Stimulated activated CD4-positive, alpha-beta T cell treated with anti-CD3 and anti-CD28 coated beads, Interleukin-4, amount 100 ng/mL, for 1 hour (primary cell): ENCODE measurements around the gene PLLP.

Experiments used
- DNase-seq: peaks from one replicate; pipeline ENCODE4 v3.0.0-alpha.2; 2020

PLLP gene

DNA sequence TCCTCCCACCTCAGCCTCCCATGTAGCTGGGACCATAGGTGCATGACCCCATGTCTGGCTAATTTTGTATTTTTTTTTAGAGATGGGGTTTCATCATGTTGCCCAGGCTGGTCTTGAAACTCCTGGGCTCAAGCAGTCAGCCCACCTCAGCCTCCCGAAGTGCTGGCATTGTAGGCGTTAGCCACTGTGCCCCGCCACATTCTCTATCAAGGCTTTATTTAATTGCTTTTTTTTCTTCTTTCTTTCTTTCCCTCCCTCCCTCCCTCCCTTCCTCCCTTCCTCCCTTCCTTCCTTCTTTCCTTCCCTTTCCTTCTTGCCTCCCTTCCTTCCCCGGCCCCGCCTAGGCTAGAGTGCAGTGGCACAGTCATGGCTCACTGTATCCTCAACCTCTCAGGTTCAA, 74.7 kb downstream of the PLLP start:
- DNase-seq = no peak

DNA sequence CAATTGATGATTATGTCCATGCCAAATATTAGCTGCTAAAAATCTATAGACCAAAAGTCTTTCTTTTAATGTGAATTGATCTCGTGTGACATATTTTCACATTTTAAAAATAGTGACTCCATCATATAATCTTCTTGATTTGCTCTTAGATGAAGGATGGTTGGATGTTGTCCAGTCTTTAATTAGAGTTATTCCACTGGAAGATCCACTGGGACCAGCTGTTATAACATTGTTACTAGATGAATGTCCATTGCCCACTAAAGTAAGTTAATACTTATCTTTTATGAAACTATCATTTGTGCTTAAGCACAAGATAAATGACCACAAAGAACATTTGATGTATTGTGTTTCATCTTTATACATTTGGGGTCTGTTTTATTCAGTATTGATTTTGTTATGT, 75.5 kb downstream of the PLLP start:
- DNase-seq = no peak
